ENCODE measurements around the gene AAK1.
"Not testable (repeated sequence)": the region's sequence is repeated elsewhere in the genome, so short reads cannot be mapped to it uniquely, and the experiment has no call there.

The AAK1 gene

DNA sequence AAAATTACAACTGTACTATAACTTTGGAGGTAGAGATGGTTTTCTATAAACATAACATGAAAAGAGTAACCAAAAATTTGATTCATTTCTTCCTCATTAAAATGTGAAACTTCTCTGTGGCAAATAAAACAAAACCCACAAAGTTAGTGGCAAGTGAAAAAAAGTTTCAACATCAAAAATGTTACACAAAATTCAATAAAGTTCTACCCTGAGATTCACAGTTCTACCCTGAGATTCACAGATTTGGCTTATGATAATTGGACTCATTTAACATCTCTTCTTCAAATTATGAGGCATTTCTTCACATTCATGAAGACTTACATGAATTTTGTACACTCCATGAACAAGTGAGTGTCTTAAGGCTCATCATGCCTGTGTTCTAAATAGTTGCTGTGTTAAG is 51.0 kb downstream of the AAK1 start:
- no peak for DNase-seq

DNA sequence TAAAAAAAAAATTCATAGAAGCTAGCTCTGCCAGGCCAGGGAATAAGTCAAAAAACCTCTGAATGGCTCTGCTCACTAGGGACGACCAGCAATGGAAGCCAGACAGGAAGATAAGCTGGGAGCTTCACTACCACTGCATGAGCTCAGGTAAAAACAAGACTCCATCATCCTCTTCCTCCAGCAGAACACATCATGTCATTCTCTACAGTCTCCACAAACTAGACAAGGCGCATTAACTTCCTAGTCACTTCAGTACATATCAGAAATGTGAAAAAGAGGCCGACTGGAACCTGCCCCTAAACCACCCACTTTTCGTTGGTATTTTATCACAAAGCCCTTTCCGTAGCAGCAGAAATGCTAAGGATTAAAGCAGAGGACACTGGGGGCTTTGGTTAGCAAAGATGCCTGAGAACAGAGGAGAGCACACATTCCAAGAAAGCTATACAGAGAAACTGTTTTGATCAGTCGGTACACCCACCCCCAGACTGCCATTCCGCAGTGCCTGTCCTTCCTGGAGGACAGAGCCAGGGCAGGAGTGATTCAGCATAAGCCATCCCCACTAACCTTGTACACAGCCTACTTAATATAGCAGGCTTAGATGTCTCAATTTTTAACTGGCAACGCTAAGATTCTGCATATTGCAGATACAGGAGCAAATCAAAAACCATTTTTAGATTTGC is 53.4 kb downstream of the AAK1 start:
- DNase-seq, result no peak

DNA sequence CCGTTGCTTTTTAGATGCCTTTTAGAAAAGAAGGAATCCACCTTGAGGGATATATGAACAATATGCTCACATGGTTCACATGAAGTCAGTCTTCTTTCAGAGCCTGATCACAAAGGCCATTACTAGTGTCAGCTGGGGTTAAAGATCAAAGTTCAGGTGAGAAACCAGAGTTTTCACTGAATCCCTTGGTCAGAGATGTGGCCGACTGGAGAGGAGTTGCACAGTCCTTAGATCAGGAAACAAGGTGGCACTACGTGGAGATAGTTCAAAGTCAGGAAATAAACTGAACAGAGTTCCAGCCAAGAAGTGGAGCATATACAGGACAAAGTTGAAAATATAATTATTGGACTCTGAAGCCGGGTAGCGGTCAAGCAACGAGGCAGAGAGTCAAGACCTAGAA is 54.6 kb downstream of the AAK1 start:
- no peak for DNase-seq

DNA sequence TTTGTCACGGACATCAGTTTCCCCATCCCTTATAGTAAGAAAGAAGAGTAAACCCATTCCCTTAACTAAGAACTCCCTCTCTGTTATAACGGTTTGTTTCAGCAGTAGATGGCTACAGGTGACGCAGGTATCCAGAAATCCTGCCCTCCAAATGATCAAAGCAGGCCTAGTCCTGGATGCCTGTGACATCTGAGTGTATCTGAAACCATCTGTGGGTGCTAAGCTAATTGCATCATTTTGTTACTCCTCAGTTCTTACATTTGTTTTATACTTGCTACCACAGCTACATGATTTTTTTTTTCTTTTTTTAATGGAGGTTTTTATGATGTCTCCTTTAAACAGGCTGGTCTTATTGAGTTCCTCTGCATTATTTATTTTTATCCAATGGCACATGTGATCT is 55.1 kb downstream of the AAK1 start:
- DNase-seq, result no peak

DNA sequence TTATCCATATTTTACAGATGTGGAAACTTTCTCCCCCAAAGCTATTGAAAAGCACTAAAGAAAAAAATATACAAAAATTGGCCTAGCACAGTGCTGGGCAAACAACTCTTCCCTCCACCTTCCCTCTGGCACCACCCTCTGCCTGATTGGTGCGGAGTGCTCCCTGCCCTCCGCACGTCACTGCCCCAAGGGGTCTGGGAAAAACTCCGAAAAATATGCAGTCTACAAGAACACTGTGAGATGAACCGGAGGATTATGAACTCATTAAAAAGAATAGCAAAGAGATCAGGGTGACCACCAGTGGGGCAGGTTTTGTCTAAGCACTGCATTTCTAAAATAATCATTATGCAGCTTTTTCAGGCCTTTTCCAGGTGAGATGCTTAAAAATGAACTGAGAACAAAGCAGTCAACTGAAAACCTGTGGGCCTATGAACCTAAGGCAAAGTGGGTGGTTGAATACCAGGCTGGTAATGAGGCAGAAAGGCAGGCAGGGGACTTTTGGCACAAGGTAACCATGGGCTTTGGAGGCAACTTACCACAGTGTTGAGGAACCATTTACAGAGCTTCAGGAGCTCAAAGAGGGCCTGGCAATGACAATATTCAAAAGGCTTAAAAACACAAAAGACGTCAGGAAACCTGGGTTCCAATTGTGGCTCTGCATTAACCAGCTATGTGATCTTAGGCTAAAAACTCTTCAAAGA is 57.5 kb downstream of the AAK1 start:
- no peak for DNase-seq

DNA sequence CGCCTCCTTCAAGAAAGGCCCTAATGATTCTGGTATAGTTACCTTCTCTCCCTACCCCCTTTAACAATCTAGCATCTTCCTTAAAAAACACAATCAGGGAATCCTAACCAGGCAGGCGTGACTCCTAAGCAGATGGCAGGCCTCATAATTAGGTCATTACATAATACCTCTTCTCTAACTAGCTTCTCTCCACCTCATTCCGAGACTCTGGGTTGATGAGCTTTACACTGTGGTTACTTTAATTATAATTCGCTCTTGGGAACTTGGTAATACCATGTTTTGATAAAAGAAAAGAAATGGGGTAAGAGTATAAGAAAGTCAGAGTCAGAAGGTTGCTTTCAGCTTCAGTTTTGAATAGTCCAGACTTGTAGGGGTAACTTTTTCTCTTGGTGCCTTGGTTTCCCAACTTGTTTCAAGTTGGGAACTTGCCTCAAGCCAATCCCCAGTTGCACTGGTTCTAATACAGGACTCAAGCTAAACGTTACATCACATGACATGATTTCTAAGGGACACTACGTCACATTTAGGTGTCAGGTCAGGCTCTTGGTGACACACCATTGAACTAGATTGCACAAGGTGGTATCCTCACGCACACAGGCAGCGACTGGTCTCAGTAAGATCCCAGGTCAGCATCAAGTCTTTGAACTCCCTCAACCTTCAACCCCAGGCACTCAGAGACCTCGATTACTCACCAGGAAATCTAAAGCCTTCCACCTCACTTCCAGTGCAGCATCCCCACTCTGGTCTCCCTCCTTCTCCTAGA is 59.2 kb downstream of the AAK1 start:
- DNase-seq, result no peak

DNA sequence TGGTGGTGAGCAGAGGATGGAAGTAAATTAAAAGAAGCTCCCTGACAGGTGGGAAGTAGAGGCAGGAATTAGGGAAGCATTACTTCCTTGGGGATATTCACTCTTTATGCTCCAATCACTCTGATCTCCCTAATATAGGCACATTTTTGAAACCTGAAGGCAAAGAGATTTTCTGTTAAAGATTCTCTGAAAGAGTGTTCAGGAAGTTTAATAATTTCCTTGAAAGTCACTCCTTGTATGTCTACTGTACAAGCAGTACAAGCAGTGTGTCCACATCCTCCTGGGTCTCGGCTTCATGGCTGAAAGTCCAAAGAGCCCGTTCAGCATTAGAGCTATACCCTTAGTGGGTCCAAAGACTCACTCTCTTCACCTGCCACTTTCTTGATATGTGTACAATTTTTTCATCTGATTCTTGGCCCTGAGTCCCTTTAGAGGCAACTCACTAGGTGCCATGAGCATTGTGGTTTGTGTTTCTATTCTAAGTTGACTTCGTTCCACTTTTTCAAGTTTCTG is 60.2 kb downstream of the AAK1 start:
- no peak for DNase-seq

DNA sequence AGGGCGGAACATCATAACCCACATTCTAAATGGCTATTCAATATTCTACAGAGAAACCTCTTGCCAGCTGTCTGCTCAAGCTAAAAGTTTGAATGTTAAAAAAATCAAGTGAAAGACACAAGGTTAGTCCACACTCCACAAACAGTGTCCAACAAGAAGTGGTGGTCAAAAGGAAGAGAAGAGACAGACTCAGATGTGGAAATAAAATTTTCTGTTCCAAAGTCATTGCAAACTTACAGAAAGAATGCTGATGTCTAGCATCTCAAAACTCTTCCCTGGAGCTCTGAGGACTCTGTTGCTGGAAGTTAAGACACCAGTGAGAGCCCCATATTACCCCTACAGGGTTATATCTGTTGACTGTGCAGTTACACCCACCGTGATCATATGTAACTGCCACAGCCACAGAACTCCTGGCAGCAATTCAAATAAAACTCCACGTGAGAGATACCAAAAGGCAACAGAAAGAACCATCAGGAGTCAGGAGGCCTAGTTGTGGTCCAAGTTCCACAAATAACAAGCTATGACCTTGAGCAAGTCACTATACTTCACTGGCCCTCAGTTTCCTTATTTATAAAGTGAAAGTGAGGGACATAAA is 60.9 kb downstream of the AAK1 start:
- DNase-seq, result no peak

DNA sequence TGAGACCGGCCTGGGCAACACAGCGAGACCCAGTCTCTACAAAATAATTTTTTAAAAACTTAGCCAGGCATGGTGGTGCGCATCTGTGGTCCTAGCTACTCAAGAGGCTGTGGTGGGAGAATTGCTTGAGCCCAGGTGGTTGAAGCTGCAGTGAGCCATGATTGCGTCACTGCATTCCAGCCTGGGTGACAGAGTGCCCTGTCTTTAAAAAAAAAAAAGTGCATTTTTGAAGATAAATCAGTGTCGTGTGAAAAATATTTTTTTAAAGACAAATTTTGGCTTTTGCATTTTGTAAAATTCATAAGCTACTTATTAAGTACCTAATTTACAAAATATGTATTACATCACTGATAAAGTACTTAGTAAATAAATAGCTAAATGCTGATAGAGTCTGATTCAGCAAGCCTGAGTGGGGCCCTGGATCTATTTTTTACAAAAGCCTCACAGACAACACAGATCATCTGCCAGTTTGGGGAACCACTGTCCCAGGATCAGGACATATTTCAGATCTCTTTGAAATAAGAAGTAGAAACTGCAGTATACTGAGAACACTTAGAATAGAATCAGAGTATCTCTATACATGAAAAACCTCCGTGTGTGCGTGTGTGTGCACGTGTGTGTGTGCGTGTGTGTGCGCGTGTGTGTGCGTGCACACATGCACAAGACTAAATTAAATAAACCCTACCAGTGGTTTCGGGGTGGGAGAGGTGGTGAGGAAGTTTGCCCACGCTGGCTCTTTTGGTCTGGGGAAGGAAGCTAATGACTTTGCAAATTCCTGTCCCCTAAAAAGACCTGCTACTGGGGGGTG is 61.6 kb downstream of the AAK1 start:
- DNase-seq, result no peak

DNA sequence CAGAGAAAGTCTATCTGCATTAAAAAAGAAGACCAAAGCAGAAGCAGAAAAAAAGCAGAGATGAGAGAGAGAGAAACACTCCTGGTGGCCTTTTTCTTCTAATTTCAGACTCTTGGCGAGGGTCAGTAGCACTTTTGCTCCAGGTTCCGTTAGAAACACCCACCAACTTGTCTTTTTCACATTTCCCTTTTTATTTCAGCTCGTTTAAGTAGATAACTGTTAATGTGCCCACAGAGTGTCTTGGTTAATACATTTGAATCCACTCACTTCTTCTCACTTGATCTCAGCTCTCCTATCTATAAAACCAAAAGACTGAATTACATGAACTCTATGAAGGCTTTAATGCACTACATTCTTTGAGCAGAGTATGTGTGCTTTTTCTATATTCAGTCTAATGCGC is 63.1 kb downstream of the AAK1 start:
- no peak for DNase-seq

DNA sequence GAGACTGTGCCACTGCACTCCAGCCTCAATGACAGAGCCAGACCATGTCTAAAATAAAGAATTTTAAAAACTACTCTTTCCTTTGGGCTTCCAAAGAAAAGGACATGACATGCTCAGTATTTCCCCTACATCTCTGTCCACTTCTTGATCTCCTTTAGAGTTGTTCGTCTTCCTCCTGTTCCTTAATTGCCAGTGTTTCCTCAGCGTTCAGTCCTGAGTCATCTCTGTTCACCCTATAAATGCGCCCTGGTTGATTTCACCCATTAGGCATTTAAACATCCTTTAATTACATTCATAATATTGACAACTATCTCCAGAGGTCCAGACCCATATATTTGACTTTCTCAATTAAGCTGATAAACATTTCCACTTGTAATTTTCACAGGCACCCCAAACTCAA is 64.0 kb downstream of the AAK1 start:
- DNase-seq, result no peak

DNA sequence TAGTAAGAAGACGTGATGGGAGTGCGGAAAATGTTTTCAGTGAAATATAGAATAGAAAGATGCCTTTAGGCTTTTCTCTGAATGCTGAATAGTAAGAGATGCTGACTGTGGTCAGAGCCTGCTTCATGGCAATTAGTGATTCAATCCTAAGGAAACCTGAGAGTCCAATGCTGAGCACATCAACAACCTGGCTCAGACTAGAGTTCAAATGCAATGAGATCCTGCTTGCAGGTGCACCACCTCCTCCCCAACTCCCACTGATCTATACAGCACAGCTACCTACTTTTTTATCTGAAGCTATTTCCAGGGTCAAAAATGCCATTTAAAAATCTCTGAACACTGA is 65.4 kb downstream of the AAK1 start:
- DNase-seq, result peak; percentile 35

DNA sequence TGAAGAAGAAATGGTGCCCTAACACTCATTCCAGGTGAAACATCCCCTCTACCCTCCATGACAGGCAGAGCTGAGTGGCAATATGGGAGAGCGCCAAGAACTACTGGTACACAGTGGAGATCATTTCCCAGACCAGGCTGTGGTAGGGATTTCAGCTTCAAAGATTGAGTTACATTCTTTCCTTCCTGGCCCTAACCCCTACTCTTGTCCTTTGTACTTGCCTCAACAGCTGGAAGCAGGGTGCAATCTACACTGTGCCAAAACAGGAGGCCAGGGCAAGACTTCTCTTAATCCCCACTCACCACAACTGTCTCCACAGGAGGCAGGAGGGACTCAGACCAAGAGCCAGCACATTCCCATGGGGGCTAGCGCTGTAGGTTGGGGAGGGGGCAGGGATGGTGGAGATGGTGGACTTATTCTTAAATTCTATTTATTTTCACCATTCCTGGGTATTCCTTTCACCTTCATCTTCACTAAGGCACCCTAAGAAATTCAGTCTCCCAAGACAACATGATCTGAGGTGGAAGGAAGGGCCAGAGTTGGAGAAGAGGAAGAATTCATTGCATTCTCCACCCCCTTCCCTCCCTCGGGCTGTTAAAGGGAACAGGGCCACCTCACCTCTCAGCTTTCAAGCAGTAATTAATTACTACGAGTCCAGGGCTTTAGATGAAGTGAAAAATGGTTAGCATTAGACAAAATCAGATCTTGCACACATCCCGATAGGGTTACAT is 65.9 kb downstream of the AAK1 start:
- no peak for DNase-seq

DNA sequence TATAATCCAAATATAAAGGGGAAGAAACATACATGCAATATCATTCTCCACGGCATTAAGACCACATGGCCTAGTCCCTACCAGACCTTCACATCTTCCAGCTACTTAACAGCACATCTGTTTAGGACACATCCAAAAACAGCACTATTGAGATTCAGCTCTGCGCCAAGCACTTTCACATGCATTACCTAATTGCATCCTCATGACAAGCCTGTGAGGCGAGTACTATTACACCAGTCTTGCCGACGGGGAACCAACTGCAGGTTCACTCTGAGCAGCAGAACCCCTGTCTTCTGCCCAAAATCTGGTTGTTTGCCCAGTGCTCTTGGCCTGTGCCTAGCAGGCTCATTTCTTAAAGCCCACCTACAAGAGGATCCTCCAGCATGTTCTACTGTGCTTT is 66.7 kb downstream of the AAK1 start:
- no peak for DNase-seq

DNA sequence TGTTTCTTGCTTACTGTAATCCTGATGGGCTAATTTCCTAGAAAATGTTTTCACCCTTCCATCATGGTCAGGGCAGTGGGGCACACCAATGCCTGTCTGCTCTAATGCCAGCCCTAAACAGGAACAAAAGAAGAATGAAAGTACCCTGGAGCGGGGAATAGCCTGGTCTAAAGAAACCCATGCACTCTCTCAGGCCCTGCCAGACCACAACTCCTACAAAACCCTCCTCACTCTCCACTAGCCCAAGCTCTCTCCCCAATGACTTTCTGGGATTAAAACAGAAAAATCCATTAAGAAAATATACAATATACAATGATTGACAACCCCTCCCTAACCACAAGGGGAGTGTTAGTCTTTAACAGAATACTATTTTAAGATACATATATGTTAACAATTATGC is 67.6 kb downstream of the AAK1 start:
- no peak for DNase-seq

DNA sequence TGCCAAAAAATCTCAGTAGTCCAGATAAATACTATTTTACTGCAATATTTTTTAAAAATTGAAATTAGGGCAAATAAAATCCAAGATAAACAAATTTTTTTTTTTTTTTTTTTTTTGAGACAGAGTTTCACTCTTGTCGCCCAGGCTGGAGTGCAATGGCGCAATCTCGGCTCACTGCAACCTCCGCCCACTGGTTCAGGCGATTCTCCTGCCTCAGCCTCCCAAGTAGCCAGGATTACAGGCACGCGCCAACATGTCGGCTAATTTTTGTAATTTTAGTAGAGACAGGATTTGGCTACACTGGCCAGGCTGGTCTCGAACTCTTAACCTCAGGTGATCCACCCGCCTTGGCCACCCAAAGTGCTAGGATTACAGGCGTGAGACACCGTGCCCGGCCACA is 68.2 kb downstream of the AAK1 start:
- DNase-seq, result not testable (repeated sequence)

DNA sequence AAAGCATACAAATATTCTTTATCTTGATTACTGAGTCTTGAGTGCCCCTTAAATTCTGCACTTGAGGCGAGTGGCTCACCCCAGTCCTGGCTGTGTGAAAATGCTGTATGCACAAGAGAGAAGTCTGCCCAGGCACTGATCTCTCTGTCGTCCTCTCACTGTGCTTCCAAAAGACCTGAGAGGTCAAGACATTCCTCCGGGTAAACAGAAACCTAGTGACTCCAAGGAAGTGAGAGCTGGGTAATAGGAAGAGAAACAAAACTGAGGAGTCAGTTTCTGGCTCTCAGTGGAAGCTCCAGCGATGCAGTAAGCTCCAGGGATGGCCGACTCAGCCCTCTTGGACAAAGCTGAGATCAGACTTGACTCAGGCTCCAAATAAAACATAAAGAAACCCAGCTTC is 70.9 kb downstream of the AAK1 start:
- no peak for DNase-seq

DNA sequence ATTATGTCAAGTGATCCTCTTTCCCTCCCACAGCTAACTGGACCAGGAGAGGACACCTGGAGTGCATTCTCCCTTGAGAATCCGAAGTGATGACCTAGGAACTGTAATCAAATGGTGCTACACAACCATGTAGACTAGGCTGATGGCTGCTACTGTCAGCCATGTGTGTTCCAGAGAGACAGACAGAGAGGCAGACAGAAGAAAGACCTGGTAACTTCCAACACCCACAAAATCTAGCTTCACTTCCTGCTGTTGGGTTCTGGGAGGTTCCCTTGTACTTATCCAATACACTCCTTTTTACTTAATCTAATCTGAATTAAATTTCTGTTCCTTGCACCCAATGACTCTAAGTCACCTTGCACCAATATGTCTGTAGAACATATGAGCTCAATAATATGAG is 72.3 kb downstream of the AAK1 start:
- no peak for DNase-seq

DNA sequence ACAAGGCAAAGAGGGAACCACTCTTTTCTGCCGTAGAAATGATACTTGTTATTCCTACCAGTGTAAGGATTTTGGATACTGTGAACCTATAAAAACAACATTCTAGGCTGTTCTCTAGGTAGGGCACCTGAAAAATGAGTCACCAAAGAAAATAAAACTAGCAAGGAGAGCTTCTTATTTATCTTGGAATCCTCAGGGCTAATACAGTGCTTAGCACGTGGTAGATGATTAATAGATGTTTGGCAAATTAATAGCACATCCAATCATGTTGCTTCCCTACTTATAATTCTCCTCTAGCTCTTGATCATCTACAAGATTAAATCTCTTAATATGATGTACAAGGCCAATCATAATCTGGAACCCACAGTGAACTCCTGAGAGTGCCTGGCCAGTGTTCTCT is 73.1 kb downstream of the AAK1 start:
- no peak for DNase-seq

DNA sequence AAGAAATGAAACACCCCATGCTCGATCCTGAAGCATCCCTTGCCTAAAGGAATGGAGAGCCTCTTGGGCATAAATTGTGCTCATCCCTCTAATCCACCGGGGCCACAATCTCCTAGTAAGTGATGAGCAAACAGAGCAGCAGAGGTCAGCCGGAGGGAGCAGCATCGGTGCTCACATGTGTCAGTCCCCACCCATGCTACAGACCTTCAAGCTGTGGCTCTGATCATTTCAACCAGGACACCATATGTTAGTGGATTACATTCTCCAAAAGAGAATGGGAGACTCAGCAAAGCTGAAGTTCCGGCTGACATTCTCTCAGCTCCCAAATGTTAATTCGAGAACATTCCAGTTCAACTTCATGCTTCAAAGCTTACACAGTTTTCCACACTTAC is 75.6 kb downstream of the AAK1 start:
- DNase-seq, result no peak

DNA sequence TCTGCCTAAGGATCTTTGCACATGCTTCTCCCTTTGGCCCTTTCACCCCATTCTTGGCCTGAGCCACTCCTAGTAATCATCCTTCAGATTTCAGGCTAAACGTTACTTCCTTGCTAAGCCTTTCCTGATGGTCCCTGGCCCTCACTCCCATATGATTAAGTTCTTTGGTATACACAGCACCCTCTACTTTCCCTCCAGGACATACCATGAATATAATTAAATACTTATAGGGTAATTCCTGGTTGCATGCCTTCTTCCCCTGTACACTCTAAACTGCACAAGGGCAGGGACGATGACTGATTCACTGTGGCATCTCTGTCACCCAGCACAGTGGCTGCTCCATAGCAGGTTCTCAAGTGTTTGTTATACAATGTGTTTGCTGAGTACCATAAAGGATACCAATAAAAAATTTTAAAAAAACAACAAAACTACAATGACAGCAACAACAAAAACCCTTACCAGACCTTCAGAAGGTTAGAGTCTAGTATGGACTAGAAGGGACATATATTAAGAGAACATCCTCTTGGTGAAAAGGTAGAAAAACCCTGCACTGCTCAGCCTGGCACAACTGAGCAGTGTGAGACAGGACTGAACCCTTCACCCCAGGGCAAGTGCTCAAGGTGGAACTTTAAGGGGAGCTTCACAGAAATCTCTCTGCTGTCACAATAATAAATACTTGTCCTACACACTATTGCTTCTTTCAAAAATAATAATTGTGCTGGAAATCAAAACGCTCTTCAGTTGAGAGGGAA is 76.2 kb downstream of the AAK1 start:
- no peak for DNase-seq
